HL-60 (cell line): Measurements from ENCODE around the gene ARHGAP18.

Experiments
- DNase-seq, 2 experiments: peaks; one replicate each; pipeline ENCODE4 v3.0.0-alpha.2; 2010 to 2020; ENCODE audit warnings: low read depth in 1 of 2, low spot score in 1 of 2
- H3K27ac ChIP-seq: fragments of 250-450 bp; sonication (Bioruptor Pico); replicated peaks from 2 replicates; pipeline ENCODE4 v1.5.1; 2020; ENCODE audit warnings: mild to moderate bottlenecking, moderate library complexity
- H3K27me3 ChIP-seq: fragments of 250-450 bp; sonication (Bioruptor Pico); 2 replicates; pipeline ENCODE4 v1.5.1; 2021; ENCODE audit warnings: mild to moderate bottlenecking, moderate library complexity; ENCODE audit not compliant: insufficient read depth, poor library complexity, severe bottlenecking
- H3K4me3 ChIP-seq: replicated peaks from 2 replicates; pipeline ENCODE4 v1.5.1; 2011; ENCODE audit warnings: mild to moderate bottlenecking, control low read depth, low read length; ENCODE audit not compliant: insufficient read depth
- CTCF ChIP-seq: IDR thresholded peaks from one replicate; pipeline ENCODE4 v1.5.1; 2011; ENCODE audit warnings: low read length, control low read depth, inconsistent platforms; ENCODE audit not compliant: insufficient read depth
- GABPA ChIP-seq: IDR thresholded peaks from 2 replicates; pipeline ENCODE4 v1.6.1; 2012; ENCODE audit warnings: low read depth
- POLR2AphosphoS5 ChIP-seq: IDR thresholded peaks from 2 replicates; pipeline ENCODE4 v1.6.1; 2012; ENCODE audit warnings: low read depth
- REST ChIP-seq: IDR thresholded peaks from 2 replicates; pipeline ENCODE4 v1.6.1; 2012; ENCODE audit warnings: low read depth; ENCODE audit not compliant: insufficient replicate concordance
- SPI1 ChIP-seq: IDR thresholded peaks from 2 replicates; pipeline ENCODE4 v1.6.1; 2012; ENCODE audit warnings: low read depth, mild to moderate bottlenecking, borderline replicate concordance

Gene ARHGAP18

GRCh38 chr6:129731428-129731827 lies 21.5 kb upstream of the ARHGAP18 start:
- TF ChIP-seq CTCF (no peak), GABPA (no peak), REST (no peak), SPI1 (no peak), POLR2AphosphoS5 (no peak)
- no peak overlapping the region for H3K4me3 ChIP-seq
- H3K27me3 ChIP-seq = no peaks in the 10 kb centered on the region
- DNase-seq = no peak
- H3K27ac ChIP-seq = no peak overlapping the region

GRCh38 chr6:129730477-129731165 lies 20.6 kb upstream of the ARHGAP18 start:
- H3K27me3 ChIP-seq = no peaks in the 10 kb centered on the region
- H3K27ac ChIP-seq = no peak overlapping the region
- TF ChIP-seq REST (no peak), GABPA (no peak), POLR2AphosphoS5 (no peak), SPI1 (no peak), CTCF (peak; percentile 38)
- no peak overlapping the region for H3K4me3 ChIP-seq
- DNase-seq = peak in 1 of 2 experiments; percentile 20

- no peak for DNase-seq
- Histone ChIP-seq H3K27me3 (no peaks in the 10 kb centered on the region), H3K27ac (no peak overlapping the region), H3K4me3 (no peak overlapping the region)
- TF ChIP-seq REST (no peak), POLR2AphosphoS5 (no peak), GABPA (no peak), CTCF (no peak), SPI1 (no peak)
Measured at GRCh38 chr6:129726650-129727049, 16.7 kb upstream of the ARHGAP18 start.
